ENCODE results near the gene FBXO24. TPM values are rescaled to one million over a fixed set of nuclear protein-coding genes. Genes with fewer than 3 reads are reported as not detected.
"Not testable (repeated sequence)": the region's sequence is repeated elsewhere in the genome, so short reads cannot be mapped to it uniquely, and the experiment has no call there.

FBXO24 gene
- total RNA-seq, 1 experiment from 2014 or later: 0.75 TPM

DNA sequence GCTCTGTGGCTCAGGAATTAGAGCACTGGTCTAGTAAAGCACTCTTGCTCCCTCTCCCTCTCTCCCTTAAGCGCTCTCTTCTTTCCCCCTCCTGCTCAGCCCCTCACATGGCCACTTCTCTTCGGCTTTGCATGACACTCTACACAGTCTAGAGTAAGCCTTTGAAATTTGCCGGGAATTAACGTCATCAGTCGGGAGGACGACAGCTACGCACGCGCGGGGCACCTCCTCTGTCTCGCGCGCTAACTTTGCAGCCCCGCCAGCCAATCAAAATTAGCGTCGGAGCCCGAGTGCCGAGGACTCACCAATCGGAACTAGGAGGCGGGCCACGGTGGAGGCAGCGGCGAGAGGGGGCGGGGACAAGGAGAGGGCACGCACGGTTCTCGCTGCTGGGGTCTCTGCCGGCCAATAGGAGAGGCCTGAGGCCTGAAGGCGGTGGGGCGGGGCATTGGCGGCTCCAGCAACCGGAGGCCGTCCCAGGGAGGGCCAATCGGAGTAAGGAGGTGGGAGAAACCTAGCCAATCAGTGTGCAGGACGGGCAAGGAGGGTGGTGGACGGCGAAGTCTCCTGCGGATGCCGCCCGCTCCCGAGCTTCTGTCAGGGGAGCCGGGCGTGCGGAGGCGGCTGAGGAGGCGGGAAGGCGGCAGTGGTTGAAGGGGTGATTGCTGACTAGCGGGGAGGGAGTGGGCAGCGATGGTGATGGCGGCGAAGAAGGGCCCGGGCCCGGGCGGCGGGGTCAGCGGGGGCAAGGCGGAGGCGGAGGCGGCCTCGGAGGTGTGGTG, 47.3 kb upstream of the FBXO24 start, which contains the start of gene AGFG2:
Gene AGFG2 (plus strand): TSS at position 550 of the 782 bp plus-strand sequence. CDS start 144 bp downstream, at position 694.
- Histone ChIP-seq H3K27ac (ENCODE audit: low read depth, low read length, poor library complexity, severe bottlenecking) (peak within 1 kb of the TSS; percentile 84), H3K4me3 (ENCODE audit: low read depth, low read length, poor library complexity, severe bottlenecking) (peak within 1 kb of the TSS; percentile 59), H3K9me3 (ENCODE audit: low read depth, low read length, poor library complexity, severe bottlenecking) (no peaks in the 10 kb centered on the region), H3K4me1 (ENCODE audit: insufficient read depth, low read length, poor library complexity, severe bottlenecking) (peaks cover 3% of the 10 kb centered on the region), H3K27me3 (replicated peaks; ENCODE audit: insufficient read depth, low read depth, low read length, poor library complexity) (no peaks in the 10 kb centered on the region), H3K36me3 (ENCODE audit: insufficient read depth, low read length, poor library complexity, severe bottlenecking) (no peaks in the 10 kb centered on the region)
- peak; percentile 100 for DNase-seq (ENCODE audit: low spot score)
- TF ChIP-seq, protein P1, sequence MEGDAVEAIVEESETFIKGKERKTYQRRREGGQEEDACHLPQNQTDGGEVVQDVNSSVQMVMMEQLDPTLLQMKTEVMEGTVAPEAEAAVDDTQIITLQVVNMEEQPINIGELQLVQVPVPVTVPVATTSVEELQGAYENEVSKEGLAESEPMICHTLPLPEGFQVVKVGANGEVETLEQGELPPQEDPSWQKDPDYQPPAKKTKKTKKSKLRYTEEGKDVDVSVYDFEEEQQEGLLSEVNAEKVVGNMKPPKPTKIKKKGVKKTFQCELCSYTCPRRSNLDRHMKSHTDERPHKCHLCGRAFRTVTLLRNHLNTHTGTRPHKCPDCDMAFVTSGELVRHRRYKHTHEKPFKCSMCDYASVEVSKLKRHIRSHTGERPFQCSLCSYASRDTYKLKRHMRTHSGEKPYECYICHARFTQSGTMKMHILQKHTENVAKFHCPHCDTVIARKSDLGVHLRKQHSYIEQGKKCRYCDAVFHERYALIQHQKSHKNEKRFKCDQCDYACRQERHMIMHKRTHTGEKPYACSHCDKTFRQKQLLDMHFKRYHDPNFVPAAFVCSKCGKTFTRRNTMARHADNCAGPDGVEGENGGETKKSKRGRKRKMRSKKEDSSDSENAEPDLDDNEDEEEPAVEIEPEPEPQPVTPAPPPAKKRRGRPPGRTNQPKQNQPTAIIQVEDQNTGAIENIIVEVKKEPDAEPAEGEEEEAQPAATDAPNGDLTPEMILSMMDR (conservative IDR thresholded peaks at IDR 0.05; ENCODE audit: low read depth, low read length): no peak
- no peak for TF ChIP-seq EZH2 (IDR thresholded peaks at IDR 0.05; ENCODE audit: borderline replicate concordance, low read depth, low read length, poor library complexity, severe bottlenecking)
- no TSS peak for BruUV-seq (replicated peaks)
- ChIA-PET CTCF (no interaction called here), POLR2A (ENCODE audit: low non-redundant PET) (interaction anchor here (0.6 to 0.7 kb wide), 2 partner anchors 58 to 110 kb away, joined by 3 to 6 read pairs; partner anchors contain the start of gene ZCWPW1)
- intact Hi-C loops (cut with micrococcal nuclease; ENCODE audit: unreplicated experiment): loop anchor here (2.0 kb wide), 1 partner anchor 60 kb away; the partner anchor contains the start of gene TSC22D4

GRCh38 chr7:100539436-100540006, 46.6 kb upstream of the FBXO24 start:
- BruUV-seq (replicated peaks): no TSS peak
- TF ChIP-seq EZH2 (IDR thresholded peaks at IDR 0.05; ENCODE audit: borderline replicate concordance, low read depth, low read length, poor library complexity, severe bottlenecking): no peak
- TF ChIP-seq, protein P1 (conservative IDR thresholded peaks at IDR 0.05; ENCODE audit: low read depth, low read length): no peak
- ChIA-PET CTCF (no interaction called here), POLR2A (ENCODE audit: low non-redundant PET) (no interaction called here)
- H3K4me3 ChIP-seq (ENCODE audit: low read depth, low read length, poor library complexity, severe bottlenecking): peak overlapping the region; percentile 59
- peak overlapping the region; percentile 43 for H3K27ac ChIP-seq (ENCODE audit: low read depth, low read length, poor library complexity, severe bottlenecking)
- peaks cover 3% of the 10 kb centered on the region for H3K4me1 ChIP-seq (ENCODE audit: insufficient read depth, low read length, poor library complexity, severe bottlenecking)
- H3K36me3 ChIP-seq (ENCODE audit: insufficient read depth, low read length, poor library complexity, severe bottlenecking): no peaks in the 10 kb centered on the region
- H3K9me3 ChIP-seq (ENCODE audit: low read depth, low read length, poor library complexity, severe bottlenecking): no peaks in the 10 kb centered on the region
- no peaks in the 10 kb centered on the region for H3K27me3 ChIP-seq (replicated peaks; ENCODE audit: insufficient read depth, low read depth, low read length, poor library complexity)
- no peak for DNase-seq (ENCODE audit: low spot score)
- intact Hi-C loops (cut with micrococcal nuclease; ENCODE audit: unreplicated experiment): loop anchor here (2.0 kb wide), 1 partner anchor 61 kb away; the partner anchor contains the start of gene TSC22D4

DNA sequence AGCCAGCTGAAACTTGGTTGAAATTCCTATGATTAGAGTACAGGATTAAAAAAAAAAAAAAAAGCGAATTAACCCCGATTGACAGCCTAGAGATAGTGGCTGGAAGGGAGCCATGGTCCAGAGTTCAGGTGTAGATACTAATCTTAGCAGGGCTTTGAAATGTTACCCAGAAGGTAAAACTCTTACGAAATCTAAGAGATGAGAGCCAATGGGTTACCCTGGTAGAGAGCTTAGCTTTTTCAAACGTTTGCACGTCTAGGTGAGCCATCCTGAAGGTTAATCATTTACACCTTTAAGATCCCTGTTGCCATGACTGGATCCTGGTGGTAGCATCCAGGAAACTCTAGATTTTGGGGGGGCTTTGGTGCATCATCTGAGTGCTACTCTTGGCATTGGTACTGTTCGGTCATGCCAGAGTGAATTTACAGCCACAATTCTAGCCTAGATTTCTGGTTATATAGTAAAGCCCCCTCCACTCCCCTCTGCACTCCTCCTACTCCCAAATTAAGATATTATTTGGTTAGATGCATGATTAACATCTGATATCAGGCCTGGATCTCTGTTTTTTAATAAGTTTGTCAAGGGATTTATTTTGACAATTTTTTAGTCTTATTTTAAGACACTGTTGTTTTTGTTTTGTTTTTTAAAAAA, 45.9 kb upstream of the FBXO24 start:
- H3K27me3 ChIP-seq (replicated peaks; ENCODE audit: insufficient read depth, low read depth, low read length, poor library complexity): no peaks in the 10 kb centered on the region
- TF ChIP-seq, protein P1 (conservative IDR thresholded peaks at IDR 0.05; ENCODE audit: low read depth, low read length): no peak
- TF ChIP-seq EZH2 (IDR thresholded peaks at IDR 0.05; ENCODE audit: borderline replicate concordance, low read depth, low read length, poor library complexity, severe bottlenecking): no peak
- H3K36me3 ChIP-seq (ENCODE audit: insufficient read depth, low read length, poor library complexity, severe bottlenecking): no peaks in the 10 kb centered on the region
- H3K27ac ChIP-seq (ENCODE audit: low read depth, low read length, poor library complexity, severe bottlenecking): no peak overlapping the region
- no TSS peak for BruUV-seq (replicated peaks)
- peak overlapping the region; percentile 59 for H3K4me3 ChIP-seq (ENCODE audit: low read depth, low read length, poor library complexity, severe bottlenecking)
- ChIA-PET CTCF (no interaction called here), POLR2A (ENCODE audit: low non-redundant PET) (no interaction called here)
- H3K9me3 ChIP-seq (ENCODE audit: low read depth, low read length, poor library complexity, severe bottlenecking): no peaks in the 10 kb centered on the region
- no peak for DNase-seq (ENCODE audit: low spot score)
- H3K4me1 ChIP-seq (ENCODE audit: insufficient read depth, low read length, poor library complexity, severe bottlenecking): peaks cover 6% of the 10 kb centered on the region
- intact Hi-C loops (cut with micrococcal nuclease; ENCODE audit: unreplicated experiment): no loop called here

GRCh38 chr7:100541309-100541708, 44.8 kb upstream of the FBXO24 start:
- BruUV-seq (replicated peaks); CTCF ChIA-PET; H3K36me3 ChIP-seq (ENCODE audit: insufficient read depth, low read length, poor library complexity, severe bottlenecking); DNase-seq (ENCODE audit: low spot score); POLR2A ChIA-PET (ENCODE audit: low non-redundant PET); intact Hi-C loops (cut with micrococcal nuclease; ENCODE audit: unreplicated experiment); H3K4me3 ChIP-seq (ENCODE audit: low read depth, low read length, poor library complexity, severe bottlenecking); H3K27ac ChIP-seq (ENCODE audit: low read depth, low read length, poor library complexity, severe bottlenecking); H3K9me3 ChIP-seq (ENCODE audit: low read depth, low read length, poor library complexity, severe bottlenecking); H3K27me3 ChIP-seq (replicated peaks; ENCODE audit: insufficient read depth, low read depth, low read length, poor library complexity): not testable (repeated sequence)
- H3K4me1 ChIP-seq (ENCODE audit: insufficient read depth, low read length, poor library complexity, severe bottlenecking): peaks cover 14% of the 10 kb centered on the region
